IMR-90 (cell line): Measurements from ENCODE around the gene CYP1A2. TPM values are rescaled to one million over a fixed set of nuclear protein-coding genes. Genes with fewer than 3 reads are reported as not detected.

Experiments used
- ATAC-seq: fragments of 200-7000 bp; cut with Tn5 transposase; 2 replicates; pipeline ENCODE4 v1.9.1; 2020; ENCODE audit warnings: low read depth, mild to moderate bottlenecking, moderate library complexity
- BruUV-seq: library from RNA; stranded (reverse); fragments of 400-500 nt; replicated peaks from 2 replicates; lab custom pipeline; 2021; lab: Mats Ljungman, UMichigan
- CTCF ChIA-PET: fragments of 300-600 bp; formaldehyde crosslinking; extraction: SDS; loops from one replicate; lab custom pipeline; 2021; ENCODE audit warnings: antibody characterized with exemption; lab: Yijun Ruan, JAX
- POLR2A ChIA-PET: fragments of 300-600 bp; sonication (Branson Sonifier 250); formaldehyde crosslinking; loops from one replicate; lab custom pipeline; 2022; ENCODE audit warnings: antibody characterized with exemption; ENCODE audit not compliant: unreplicated experiment; lab: Charles Lee
- DNase-seq: peaks from one replicate; pipeline ENCODE4 v3.0.0; 2013
- H2AFZ ChIP-seq: replicated peaks from 2 replicates; pipeline ENCODE3; 2013; ENCODE audit warnings: low read length, mild to moderate bottlenecking; ENCODE audit not compliant: poor library complexity
- H2AK5ac ChIP-seq: 2 replicates; pipeline ENCODE4 v1.6.1; 2013; ENCODE audit warnings: low read depth, low read length, inconsistent platforms
- H2AK9ac ChIP-seq: replicated peaks from 2 replicates; pipeline ENCODE3; 2013; ENCODE audit warnings: mild to moderate bottlenecking, low read depth, low read length, moderate library complexity; ENCODE audit not compliant: poor library complexity
- H2BK120ac ChIP-seq: 2 replicates; pipeline ENCODE4 v1.6.1; 2013; ENCODE audit warnings: low read depth, low read length, inconsistent platforms
- H2BK15ac ChIP-seq: 3 replicates; pipeline ENCODE4 v1.6.1; 2013; ENCODE audit warnings: low read depth, low read length, inconsistent platforms
- H2BK20ac ChIP-seq: 2 replicates; pipeline ENCODE4 v1.6.1; 2013; ENCODE audit warnings: low read depth, mild to moderate bottlenecking, inconsistent platforms, low read length, moderate library complexity
- H2BK5ac ChIP-seq: 2 replicates; pipeline ENCODE4 v1.6.1; 2013; ENCODE audit warnings: mild to moderate bottlenecking, low read depth, low read length, inconsistent platforms; ENCODE audit not compliant: poor library complexity, severe bottlenecking
- H3K14ac ChIP-seq: replicated peaks from 2 replicates; pipeline ENCODE4 v1.6.1; 2013; ENCODE audit warnings: low read depth, low read length, inconsistent platforms
- H3K18ac ChIP-seq: 2 replicates; pipeline ENCODE4 v1.6.1; 2013; ENCODE audit warnings: low read depth, low read length, control low read depth
- H3K23ac ChIP-seq: 2 replicates; pipeline ENCODE4 v1.6.1; 2013; ENCODE audit warnings: low read depth, low read length, inconsistent platforms
- H3K27ac ChIP-seq: 2 replicates; pipeline ENCODE4 v1.5.1; 2013; ENCODE audit warnings: mild to moderate bottlenecking, control low read depth, low read length; ENCODE audit not compliant: insufficient read depth
- H3K27me3 ChIP-seq: 2 replicates; pipeline ENCODE4 v1.6.1; 2013; ENCODE audit warnings: low read length; ENCODE audit not compliant: control insufficient read depth, insufficient read depth
- H3K36me3 ChIP-seq: 2 replicates; pipeline ENCODE4 v1.6.1; 2013; ENCODE audit warnings: low read length, mixed read lengths; ENCODE audit not compliant: control insufficient read depth, insufficient read depth
- H3K4ac ChIP-seq: 2 replicates; pipeline ENCODE4 v1.6.1; 2013; ENCODE audit warnings: low read depth, low read length, inconsistent platforms
- H3K4me1 ChIP-seq: 2 replicates; pipeline ENCODE4 v1.6.1; 2013; ENCODE audit warnings: low read length, mixed read lengths; ENCODE audit not compliant: control insufficient read depth, insufficient read depth
- H3K4me2 ChIP-seq: 2 replicates; pipeline ENCODE4 v1.6.1; 2013; ENCODE audit warnings: low read depth, mild to moderate bottlenecking, control low read depth, low read length, moderate library complexity
- H3K4me3 ChIP-seq: 2 replicates; pipeline ENCODE4 v1.5.1; 2013; ENCODE audit warnings: low read depth, mild to moderate bottlenecking, control low read depth, low read length, moderate library complexity; ENCODE audit not compliant: insufficient read depth
- H3K56ac ChIP-seq: 2 replicates; pipeline ENCODE4 v1.6.1; 2013; ENCODE audit warnings: low read length, inconsistent platforms; ENCODE audit not compliant: insufficient read depth; ENCODE audit errors: extremely low read depth
- H3K79me1 ChIP-seq, 2 experiments: 2 replicates each; pipeline ENCODE4 v1.6.1; 2013; ENCODE audit warnings: low read length in 2 of 2, inconsistent platforms in 1 of 2, low read depth in 1 of 2
- H3K9ac ChIP-seq: 2 replicates; pipeline ENCODE4 v1.6.1; 2013; ENCODE audit warnings: low read depth, low read length, control low read depth
- H3K9me1 ChIP-seq: 2 replicates; pipeline ENCODE4 v1.6.1; 2013; ENCODE audit warnings: low read length, inconsistent platforms; ENCODE audit not compliant: insufficient read depth
- H3K9me3 ChIP-seq: 2 replicates; pipeline ENCODE4 v1.6.1; 2013; ENCODE audit warnings: low read length; ENCODE audit not compliant: control insufficient read depth, insufficient read depth
- H4K20me1 ChIP-seq: 2 replicates; pipeline ENCODE4 v1.6.1; 2013; ENCODE audit warnings: low read length, inconsistent platforms; ENCODE audit not compliant: insufficient read depth
- H4K5ac ChIP-seq: 2 replicates; pipeline ENCODE4 v1.6.1; 2013; ENCODE audit warnings: mild to moderate bottlenecking, low read depth, low read length, control low read depth
- H4K8ac ChIP-seq, 2 experiments: 2 replicates each; pipeline ENCODE4 v1.6.1; 2013; ENCODE audit warnings: low read depth in 2 of 2, low read length in 2 of 2, control low read depth in 1 of 2, inconsistent platforms in 1 of 2
- H4K91ac ChIP-seq: 2 replicates; pipeline ENCODE4 v1.6.1; 2013; ENCODE audit warnings: low read depth, low read length, inconsistent platforms; ENCODE audit not compliant: insufficient read depth
- CEBPB ChIP-seq: IDR thresholded peaks from 2 replicates; pipeline ENCODE4 v1.6.1; 2012; ENCODE audit warnings: low read depth, low read length, improper control_type of control experiment
- FOS ChIP-seq: fragments of 150-350 bp; IDR thresholded peaks from 2 replicates; pipeline ENCODE4 v1.6.1; 2016; ENCODE audit warnings: low read depth, low read length
- MAZ ChIP-seq: IDR thresholded peaks from 2 replicates; pipeline ENCODE4 v1.6.1; 2012; ENCODE audit warnings: low read depth, mild to moderate bottlenecking, low read length, improper control_type of control experiment, moderate library complexity, borderline replicate concordance
- RCOR1 ChIP-seq: IDR thresholded peaks from 2 replicates; pipeline ENCODE4 v1.6.1; 2012; ENCODE audit warnings: mild to moderate bottlenecking, low read length, improper control_type of control experiment; ENCODE audit not compliant: insufficient replicate concordance
- WGBS, 2 experiments: methylation state at CpG; one replicate each; pipeline versions ENCODE4 v1.1.5 to v1.1.7; 2013; ENCODE audit warnings: missing lambda C conversion rate in 2 of 2; ENCODE audit not compliant: insufficient read length in 1 of 2; ENCODE audit errors: extremely low coverage in 2 of 2; 5-methylcytosine and 5-hydroxymethylcytosine counted together
- dilution Hi-C: fragments of 300-500 bp; cut with HindIII; formaldehyde crosslinking; loops from one replicate; pipeline ENCODE4 v1.14.3; 2018; ENCODE audit warnings: low sequenced_read_pairs; ENCODE audit not compliant: unreplicated experiment
- in situ Hi-C: fragments of 300-500 bp; cut with MboI; formaldehyde crosslinking; loops from 3 replicates; pipeline ENCODE4 v1.14.3; 2019; ENCODE audit warnings: low sequenced_read_pairs, inconsistent platforms, mixed read lengths
- intact Hi-C: fragments of 100-400 bp; cut with micrococcal nuclease; formaldehyde crosslinking; loops from 2 replicates; pipeline ENCODE4 v1.10.0; 2022
- polyA plus RNA-seq, 3 experiments: library from polyadenylated mRNA; depleted of rRNA; stranded (reverse); fragments of >200 nt; gene quantifications; 2 replicates each; pipeline ENCODE4 v1.2.3, GENCODE V29; 2012; ENCODE audit warnings: low replicate concordance in 1 of 3
- total RNA-seq: library from RNA; depleted of rRNA; stranded (reverse); fragments of >200 nt; gene quantifications from 2 replicates; pipeline ENCODE4 v1.2.3, GENCODE V29; 2012

The CYP1A2 gene
- total and polyA plus RNA-seq, 2 of the 4 experiments (the other 2 are of a cell fraction), result not detected

GRCh38 chr15:74712311-74712710 lies 36.3 kb upstream of the CYP1A2 start:
- H2BK120ac ChIP-seq, result no peak overlapping the region

More at GRCh38 chr15:74712311-74712710, 36.3 kb upstream of the CYP1A2 start:
- Histone ChIP-seq H2BK15ac (no peak overlapping the region), H2AK5ac (no peak overlapping the region), H2BK5ac (no peak overlapping the region), H3K27me3 (peaks cover 21% of the 10 kb centered on the region), H3K4me2 (no peak overlapping the region), H3K9ac (no peak overlapping the region), H3K4ac (no peak overlapping the region), H2BK20ac (no peak overlapping the region), H4K91ac (no peak overlapping the region), H3K4me3 (no peak overlapping the region), H4K20me1 (no peaks in the 10 kb centered on the region), H3K9me1 (no peaks in the 10 kb centered on the region), H3K79me1 (no peaks in the 10 kb centered on the region), H3K23ac (no peak overlapping the region), H3K9me3 (no peaks in the 10 kb centered on the region), H2AFZ (no peak overlapping the region), H3K18ac (no peak overlapping the region), H3K36me3 (no peaks in the 10 kb centered on the region), H4K5ac (no peak overlapping the region), H3K56ac (no peak overlapping the region), H3K27ac (no peak overlapping the region), H3K4me1 (no peaks in the 10 kb centered on the region), H3K14ac (no peak overlapping the region), H4K8ac (no peak overlapping the region), H2AK9ac (no peak overlapping the region)
- no CpG with 5 or more reads among the region's 3 CpGs for WGBS, 2 experiments
- CTCF ChIA-PET, result no interaction called here
- ATAC-seq (no peak), DNase-seq (no peak)
- POLR2A ChIA-PET, result no interaction called here
- intact Hi-C loops (no loop called here), in situ Hi-C loops (no loop called here), dilution Hi-C loops (no loop called here)
- BruUV-seq, result no TSS peak
- TF ChIP-seq MAZ, result no peak
- no peak for TF ChIP-seq RCOR1
- no peak for TF ChIP-seq CEBPB
- TF ChIP-seq FOS, result no peak
